ENCODE data around the gene SLC19A3.

SLC19A3 gene

DNA sequence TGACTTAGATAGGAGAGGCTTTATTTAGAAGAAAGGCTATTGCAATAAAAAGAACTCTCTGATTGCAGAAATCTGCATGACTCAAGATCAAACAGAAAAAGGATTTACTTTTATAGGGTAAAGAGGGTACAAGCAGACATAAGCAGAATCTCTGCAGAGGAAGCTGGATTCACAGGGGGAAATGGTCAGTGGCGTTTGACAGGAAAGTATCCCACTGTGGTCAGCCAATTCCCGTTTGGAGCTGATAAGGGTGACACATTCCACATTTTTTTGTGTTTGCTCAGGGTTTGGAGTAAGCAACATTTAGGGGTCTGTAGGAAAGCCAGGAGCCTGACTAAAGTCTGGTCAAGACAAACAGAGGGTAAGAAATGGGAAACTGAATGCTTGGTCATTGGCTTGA, 75.2 kb downstream of the SLC19A3 start:
- in situ Hi-C loops (cut with MboI; ENCODE audit: low sequenced_read_pairs): no loop called here

DNA sequence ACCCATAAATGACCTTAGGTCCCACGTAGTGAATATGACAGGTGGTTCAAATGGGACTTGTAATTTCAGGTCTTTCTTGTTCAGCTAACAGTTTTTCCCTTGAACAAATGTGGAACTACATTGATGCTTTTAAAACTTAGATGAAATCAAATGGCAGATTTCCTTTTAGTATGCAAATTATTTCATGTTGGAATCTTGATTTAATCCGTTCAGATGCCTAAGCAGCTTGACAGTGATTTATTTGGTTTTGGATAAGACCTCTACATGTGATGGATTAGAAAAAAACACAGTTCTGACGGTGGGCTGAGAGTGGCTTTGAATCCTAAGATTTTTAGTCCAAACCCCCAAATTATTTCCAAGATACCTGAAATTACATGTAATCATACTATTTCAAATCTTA, 83.6 kb downstream of the SLC19A3 start:
- in situ Hi-C loops (cut with MboI; ENCODE audit: low sequenced_read_pairs): no loop called here

Data from HL-60/S4 treated with phorbol 12-myristate 13-acetate at 8.2 ng/mL for 4 days and 3 days (cell line).